ENCODE data around the gene TRABD.
"Not testable (repeated sequence)": the region's sequence is repeated elsewhere in the genome, so short reads cannot be mapped to it uniquely, and the experiment has no call there.

TRABD gene

GRCh38 chr22:50162391-50162956, 23.2 kb upstream of the TRABD start:
- Histone ChIP-seq H4K20me1 (peaks cover 0 to 4% (median 0%) of the 10 kb centered on the region in 11 experiments; a peak in 2 of 22 replicates), H3K9ac (no peak overlapping the region; a peak in 1 of 22 replicates), H3K27ac (no peak overlapping the region), H3K4me3 (no peak overlapping the region), H3K36me3 (no peaks in the 10 kb centered on the region), H3K9me3 (replicated peaks in 1 of 11) (peaks cover 0 to 13% (median 0%) of the 10 kb centered on the region in 11 experiments; a peak in 11 of 22 replicates), H3K4me2 (peak overlapping the region in 8 of 11 experiments; percentile 17 to 60 (median 39); a peak in 13 of 22 replicates), H3K4me1 (peaks cover 0 to 17% (median 13%) of the 10 kb centered on the region in 10 experiments; a peak in 13 of 20 replicates), H3K27me3 (peaks cover 0 to 6% (median 2%) of the 10 kb centered on the region in 11 experiments; a peak in 12 of 22 replicates)
- TF ChIP-seq Cebpa-rat (IDR thresholded peaks at IDR 0.05): no peak

- peaks cover 18 to 37% (median 31%) of the 10 kb centered on the region in 11 experiments for H3K27me3 ChIP-seq
- no peak overlapping the region for H3K4me2 ChIP-seq
- peaks cover 0 to 20% (median 13%) of the 10 kb centered on the region in 10 experiments; a peak in 14 of 20 replicates for H3K4me1 ChIP-seq
- peaks cover 0 to 13% (median 0%) of the 10 kb centered on the region in 11 experiments; a peak in 11 of 22 replicates for H3K9me3 ChIP-seq (replicated peaks in 1 of 11)
- no peak overlapping the region for H3K27ac ChIP-seq
- H4K20me1 ChIP-seq: peaks cover 0 to 4% (median 0%) of the 10 kb centered on the region in 11 experiments; a peak in 2 of 22 replicates
- no peaks in the 10 kb centered on the region for H3K36me3 ChIP-seq
- H3K4me3 ChIP-seq: no peak overlapping the region
- TF ChIP-seq Cebpa-rat (IDR thresholded peaks at IDR 0.05): no peak
- H3K9ac ChIP-seq: no peak overlapping the region
Measured at GRCh38 chr22:50165436-50166123, 20.1 kb upstream of the TRABD start.

- Histone ChIP-seq H4K20me1 (peaks cover 0 to 18% (median 0%) of the 10 kb centered on the region in 11 experiments; a peak in 6 of 22 replicates), H3K9ac (no peak overlapping the region), H3K4me1 (peaks cover 9 to 30% (median 20%) of the 10 kb centered on the region in 10 experiments), H3K4me3 (no peak overlapping the region), H3K9me3 (replicated peaks in 1 of 11) (peaks cover 0 to 13% (median 0%) of the 10 kb centered on the region in 11 experiments; a peak in 11 of 22 replicates), H3K36me3 (no peaks in the 10 kb centered on the region), H3K4me2 (no peak overlapping the region), H3K27ac (no peak overlapping the region), H3K27me3 (peaks cover 35 to 57% (median 51%) of the 10 kb centered on the region in 11 experiments)
- TF ChIP-seq Cebpa-rat (IDR thresholded peaks at IDR 0.05): no peak
Measured at GRCh38 chr22:50167689-50168489, 17.8 kb upstream of the TRABD start.

- H3K36me3 ChIP-seq, H3K9ac ChIP-seq, H3K27ac ChIP-seq, H3K4me3 ChIP-seq: not testable (repeated sequence)
- Histone ChIP-seq H4K20me1 (peaks cover 0 to 23% (median 4%) of the 10 kb centered on the region in 11 experiments; a peak in 11 of 22 replicates), H3K4me1 (peaks cover 16 to 33% (median 25%) of the 10 kb centered on the region in 10 experiments), H3K4me2 (0 out of 22 replicates have a peak overlapping the region, but pooled peaks of 1 of the 11 experiments have one; percentile 57), H3K9me3 (replicated peaks in 1 of 11) (peaks cover 0 to 13% (median 0%) of the 10 kb centered on the region in 11 experiments; a peak in 11 of 22 replicates), H3K27me3 (peaks cover 35 to 57% (median 51%) of the 10 kb centered on the region in 11 experiments)
Measured at GRCh38 chr22:50168490-50169180, 17.1 kb upstream of the TRABD start.

- peak overlapping the region; percentile 61 to 87 (median 70); a peak in 15 of 22 replicates for H3K4me2 ChIP-seq
- no peak for TF ChIP-seq Cebpa-rat (IDR thresholded peaks at IDR 0.05)
- peaks cover 35 to 57% (median 51%) of the 10 kb centered on the region in 11 experiments for H3K27me3 ChIP-seq
- peak overlapping the region; percentile 47 to 74 (median 60); a peak in 16 of 20 replicates for H3K4me3 ChIP-seq
- H3K9me3 ChIP-seq (replicated peaks in 1 of 11): peaks cover 0 to 13% (median 0%) of the 10 kb centered on the region in 11 experiments; a peak in 11 of 22 replicates
- H3K4me1 ChIP-seq: peaks cover 19 to 39% (median 31%) of the 10 kb centered on the region in 10 experiments
- H4K20me1 ChIP-seq: peaks cover 0 to 29% (median 10%) of the 10 kb centered on the region in 11 experiments; a peak in 12 of 22 replicates
- H3K36me3 ChIP-seq: no peaks in the 10 kb centered on the region
- peak overlapping the region in 7 of 11 experiments; percentile 49 to 73 (median 63); a peak in 5 of 22 replicates for H3K9ac ChIP-seq
- peak overlapping the region in 4 of 11 experiments; percentile 36 to 58 (median 53); a peak in 2 of 22 replicates for H3K27ac ChIP-seq
Measured at GRCh38 chr22:50169181-50169759, 16.4 kb upstream of the TRABD start.

- H4K20me1 ChIP-seq: peaks cover 0 to 35% (median 10%) of the 10 kb centered on the region in 11 experiments; a peak in 12 of 22 replicates
- H3K4me3 ChIP-seq: peak overlapping the region; percentile 47 to 74 (median 60)
- peaks cover 19 to 42% (median 32%) of the 10 kb centered on the region in 10 experiments for H3K4me1 ChIP-seq
- no peaks in the 10 kb centered on the region for H3K36me3 ChIP-seq
- peak overlapping the region in 7 of 11 experiments; percentile 30 to 58 (median 43); a peak in 8 of 22 replicates for H3K27ac ChIP-seq
- peaks cover 0 to 13% (median 0%) of the 10 kb centered on the region in 11 experiments; a peak in 11 of 22 replicates for H3K9me3 ChIP-seq (replicated peaks in 1 of 11)
- peak overlapping the region; percentile 61 to 87 (median 70); a peak in 19 of 22 replicates for H3K4me2 ChIP-seq
- H3K9ac ChIP-seq: peak overlapping the region in 8 of 11 experiments; percentile 49 to 73 (median 64); a peak in 13 of 22 replicates
- peaks cover 35 to 57% (median 51%) of the 10 kb centered on the region in 11 experiments for H3K27me3 ChIP-seq
- no peak for TF ChIP-seq Cebpa-rat (IDR thresholded peaks at IDR 0.05)
Measured at GRCh38 chr22:50169774-50170341, 15.9 kb upstream of the TRABD start.

Data from BLaER1 treated with 17β-estradiol and CSF1 and Interleukin-3, amounts not matched to agents 10 nM and 100 nM (cell line).